ENCODE results near the gene B4GALNT4. TPM values are rescaled to one million over a fixed set of nuclear protein-coding genes. Genes with fewer than 3 reads are reported as not detected.

Gene B4GALNT4
- total and polyA plus RNA-seq, 2 of the 13 experiments (the other 11 are each of a cell fraction or from before 2014, with no cell fraction given): 30.5 to 50.1 TPM

DNA sequence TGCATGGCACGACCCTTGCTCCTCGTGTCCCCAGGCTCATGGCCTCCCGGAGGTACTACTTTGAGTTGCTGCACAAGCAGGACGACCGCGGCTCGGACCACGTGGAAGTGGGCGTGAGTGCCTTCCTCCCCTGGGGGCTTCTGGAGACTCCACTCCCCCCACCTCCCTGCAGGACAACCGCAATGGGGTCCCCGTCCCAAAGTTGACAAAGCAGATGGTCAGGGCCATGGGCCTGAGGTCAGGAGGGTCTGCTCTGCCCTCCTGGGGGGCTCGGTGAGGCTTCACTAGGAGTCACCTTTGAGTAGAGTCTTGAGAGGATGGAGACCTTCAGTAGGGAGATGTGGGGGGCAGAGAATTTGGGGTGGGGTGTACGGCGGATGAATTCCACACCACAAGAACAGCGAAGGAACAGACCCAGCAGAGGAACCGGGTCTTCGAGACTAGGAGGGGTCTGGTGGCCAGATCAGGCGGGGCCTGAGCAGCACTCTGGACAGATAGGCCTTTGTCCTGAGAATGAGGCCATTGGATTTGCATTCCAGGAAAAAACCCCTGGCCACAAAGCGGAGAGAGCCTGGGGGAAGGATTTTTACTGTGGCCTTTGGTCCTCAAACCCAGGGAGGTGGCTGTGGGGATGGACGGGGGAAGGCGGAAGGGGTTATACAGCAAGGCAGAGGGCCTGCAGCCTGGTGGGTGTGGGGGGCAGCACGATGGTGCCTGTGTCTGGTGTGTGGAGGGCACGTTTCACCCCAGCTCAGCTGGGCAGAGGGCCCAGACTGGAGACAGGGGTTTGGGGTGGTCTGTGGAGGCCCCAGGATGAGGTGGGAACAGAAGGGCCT lies 4.6 kb downstream of the B4GALNT4 start (continued):
- TF ChIP-seq, protein P1, sequence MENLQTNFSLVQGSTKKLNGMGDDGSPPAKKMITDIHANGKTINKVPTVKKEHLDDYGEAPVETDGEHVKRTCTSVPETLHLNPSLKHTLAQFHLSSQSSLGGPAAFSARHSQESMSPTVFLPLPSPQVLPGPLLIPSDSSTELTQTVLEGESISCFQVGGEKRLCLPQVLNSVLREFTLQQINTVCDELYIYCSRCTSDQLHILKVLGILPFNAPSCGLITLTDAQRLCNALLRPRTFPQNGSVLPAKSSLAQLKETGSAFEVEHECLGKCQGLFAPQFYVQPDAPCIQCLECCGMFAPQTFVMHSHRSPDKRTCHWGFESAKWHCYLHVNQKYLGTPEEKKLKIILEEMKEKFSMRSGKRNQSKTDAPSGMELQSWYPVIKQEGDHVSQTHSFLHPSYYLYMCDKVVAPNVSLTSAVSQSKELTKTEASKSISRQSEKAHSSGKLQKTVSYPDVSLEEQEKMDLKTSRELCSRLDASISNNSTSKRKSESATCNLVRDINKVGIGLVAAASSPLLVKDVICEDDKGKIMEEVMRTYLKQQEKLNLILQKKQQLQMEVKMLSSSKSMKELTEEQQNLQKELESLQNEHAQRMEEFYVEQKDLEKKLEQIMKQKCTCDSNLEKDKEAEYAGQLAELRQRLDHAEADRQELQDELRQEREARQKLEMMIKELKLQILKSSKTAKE (CRISPR knock-in tag; IDR thresholded peaks at IDR 0.05; ENCODE audit: borderline replicate concordance): 0 out of 2 replicates have a peak, but pooled peaks have one; percentile 41
- TF ChIP-seq, protein P2, sequence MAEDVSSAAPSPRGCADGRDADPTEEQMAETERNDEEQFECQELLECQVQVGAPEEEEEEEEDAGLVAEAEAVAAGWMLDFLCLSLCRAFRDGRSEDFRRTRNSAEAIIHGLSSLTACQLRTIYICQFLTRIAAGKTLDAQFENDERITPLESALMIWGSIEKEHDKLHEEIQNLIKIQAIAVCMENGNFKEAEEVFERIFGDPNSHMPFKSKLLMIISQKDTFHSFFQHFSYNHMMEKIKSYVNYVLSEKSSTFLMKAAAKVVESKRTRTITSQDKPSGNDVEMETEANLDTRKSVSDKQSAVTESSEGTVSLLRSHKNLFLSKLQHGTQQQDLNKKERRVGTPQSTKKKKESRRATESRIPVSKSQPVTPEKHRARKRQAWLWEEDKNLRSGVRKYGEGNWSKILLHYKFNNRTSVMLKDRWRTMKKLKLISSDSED (CRISPR knock-in tag; IDR thresholded peaks at IDR 0.05): 0 out of 2 replicates have a peak, but pooled peaks have one; percentile 47
- no peak for TF ChIP-seq ZFP41 (CRISPR knock-in tag; IDR thresholded peaks at IDR 0.05; ENCODE audit: borderline replicate concordance)
- TF ChIP-seq, protein P3, sequence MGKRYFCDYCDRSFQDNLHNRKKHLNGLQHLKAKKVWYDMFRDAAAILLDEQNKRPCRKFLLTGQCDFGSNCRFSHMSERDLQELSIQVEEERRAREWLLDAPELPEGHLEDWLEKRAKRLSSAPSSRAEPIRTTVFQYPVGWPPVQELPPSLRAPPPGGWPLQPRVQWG (CRISPR knock-in tag; IDR thresholded peaks at IDR 0.05; ENCODE audit: borderline replicate concordance, low read depth): no peak
- peak; percentile 31; the same call in 1 of the 2 replicates for TF ChIP-seq RXRA (CRISPR knock-in tag; IDR thresholded peaks at IDR 0.05)
- peak; percentile 79 for TF ChIP-seq POLR2G (IDR thresholded peaks at IDR 0.05; ENCODE audit: low read depth, low read length)
- 0 out of 2 replicates have a peak, but pooled peaks have one; percentile 38 for TF ChIP-seq ZSCAN22 (CRISPR knock-in tag; IDR thresholded peaks at IDR 0.05)
- peak; percentile 48 for TF ChIP-seq SALL1 (CRISPR knock-in tag; IDR thresholded peaks at IDR 0.05)
- TF ChIP-seq ZNF10 (CRISPR knock-in tag; IDR thresholded peaks at IDR 0.05; ENCODE audit: borderline replicate concordance, low read depth): no peak
- no peak for TF ChIP-seq ZFP36 (IDR thresholded peaks at IDR 0.05; ENCODE audit: borderline replicate concordance, low read depth, low read length, partially characterized antibody)
- peak; percentile 71; the same call in 1 of the 2 replicates for TF ChIP-seq RXRB (CRISPR knock-in tag; IDR thresholded peaks at IDR 0.05; ENCODE audit: borderline replicate concordance)
- no peak for TF ChIP-seq RAD51 (IDR thresholded peaks at IDR 0.05; ENCODE audit: borderline replicate concordance)
- peak; percentile 77; the same call in 1 of the 2 replicates for TF ChIP-seq ZNF256 (CRISPR knock-in tag; conservative IDR thresholded peaks at IDR 0.05)
- peak; percentile 66 for TF ChIP-seq PITX1 (CRISPR knock-in tag; IDR thresholded peaks at IDR 0.05)
- TF ChIP-seq ELF3 (CRISPR knock-in tag; IDR thresholded peaks at IDR 0.05): peak; percentile 72
- 0 out of 2 replicates have a peak, but pooled peaks have one; percentile 56 for TF ChIP-seq CCDC6 (CRISPR knock-in tag; IDR thresholded peaks at IDR 0.05)
- TF ChIP-seq ZNF431 (CRISPR knock-in tag; IDR thresholded peaks at IDR 0.05; ENCODE audit: borderline replicate concordance, low read depth): peak; percentile 59; the same call in 1 of the 2 replicates
- TF ChIP-seq ZKSCAN5 (CRISPR knock-in tag; IDR thresholded peaks at IDR 0.05): no peak
- no peak for TF ChIP-seq JDP2 (CRISPR knock-in tag; IDR thresholded peaks at IDR 0.05; ENCODE audit: borderline replicate concordance)
- peak; percentile 11; the same call in 1 of the 2 replicates for TF ChIP-seq NFKB2 (CRISPR knock-in tag; IDR thresholded peaks at IDR 0.05; ENCODE audit: borderline replicate concordance)
- TF ChIP-seq, protein P4, sequence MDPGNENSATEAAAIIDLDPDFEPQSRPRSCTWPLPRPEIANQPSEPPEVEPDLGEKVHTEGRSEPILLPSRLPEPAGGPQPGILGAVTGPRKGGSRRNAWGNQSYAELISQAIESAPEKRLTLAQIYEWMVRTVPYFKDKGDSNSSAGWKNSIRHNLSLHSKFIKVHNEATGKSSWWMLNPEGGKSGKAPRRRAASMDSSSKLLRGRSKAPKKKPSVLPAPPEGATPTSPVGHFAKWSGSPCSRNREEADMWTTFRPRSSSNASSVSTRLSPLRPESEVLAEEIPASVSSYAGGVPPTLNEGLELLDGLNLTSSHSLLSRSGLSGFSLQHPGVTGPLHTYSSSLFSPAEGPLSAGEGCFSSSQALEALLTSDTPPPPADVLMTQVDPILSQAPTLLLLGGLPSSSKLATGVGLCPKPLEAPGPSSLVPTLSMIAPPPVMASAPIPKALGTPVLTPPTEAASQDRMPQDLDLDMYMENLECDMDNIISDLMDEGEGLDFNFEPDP (CRISPR knock-in tag; conservative IDR thresholded peaks at IDR 0.05): 0 out of 2 replicates have a peak, but pooled peaks have one; percentile 92
- TF ChIP-seq HMG20A (CRISPR knock-in tag; IDR thresholded peaks at IDR 0.05; ENCODE audit: borderline replicate concordance): no peak
- TF ChIP-seq ZBTB7A (CRISPR knock-in tag; IDR thresholded peaks at IDR 0.05): peak; percentile 72
- no peak for TF ChIP-seq SMYD3 (CRISPR knock-in tag; IDR thresholded peaks at IDR 0.05)
- peak; percentile 68; the same call in 1 of the 2 replicates for TF ChIP-seq ZNF772 (CRISPR knock-in tag; IDR thresholded peaks at IDR 0.05)
